Endothelial cell of umbilical vein (primary cell): ENCODE results near the gene OR5B17. TPM values are rescaled to one million over a fixed set of nuclear protein-coding genes. Genes with fewer than 3 reads are reported as not detected.

Experiments used
- polyA plus RNA-seq, 4 experiments: library from polyadenylated mRNA; depleted of rRNA in 3 of 4; stranded (reverse) in 3 of 4; unstranded in 1 of 4; fragments of >200 nt; gene quantifications; 2 replicates each; pipeline versions ENCODE4 v1.2.1 to v1.2.3, GENCODE V29; 2011 to 2012; ENCODE audit warnings: missing spikeins in 1 of 4
- total RNA-seq: library from RNA; stranded (reverse); gene quantifications from 2 replicates; pipeline ENCODE4 v1.2.3, GENCODE V29; 2021

The OR5B17 gene
- total and polyA plus RNA-seq, 2 donors (not counting 3 experiments of a cell fraction or from before 2014, with no cell fraction given) = not detected

Other genes starting within 250 kb of the OR5B17 start
- not detected in 2 replicates for gene OR9I1, start 233.5 kb downstream of the OR5B17 start, total RNA-seq
- not detected in 2 replicates for gene OR9I1, start 233.5 kb downstream of the OR5B17 start, polyA plus RNA-seq
- gene OR9Q2, start 170.0 kb downstream of the OR5B17 start, total RNA-seq = not detected in 2 replicates
- not detected in 2 replicates for gene OR9Q2, start 170.0 kb downstream of the OR5B17 start, polyA plus RNA-seq
- not detected in 2 replicates for gene OR1S2, start 154.9 kb downstream of the OR5B17 start, total RNA-seq
- not detected in 2 replicates for gene OR1S2, start 154.9 kb downstream of the OR5B17 start, polyA plus RNA-seq
- not detected in 2 replicates for gene OR1S1, start 146.3 kb downstream of the OR5B17 start, total RNA-seq
- not detected in 2 replicates for gene OR1S1, start 146.3 kb downstream of the OR5B17 start, polyA plus RNA-seq
- gene OR10Q1, start 130.2 kb downstream of the OR5B17 start, total RNA-seq = not detected in 2 replicates
- not detected in 2 replicates for gene OR10Q1, start 130.2 kb downstream of the OR5B17 start, polyA plus RNA-seq
- not detected in 2 replicates for gene OR10W1, start 90.8 kb downstream of the OR5B17 start, total RNA-seq
- not detected in 2 replicates for gene OR10W1, start 90.8 kb downstream of the OR5B17 start, polyA plus RNA-seq
- not detected in 2 replicates for gene OR5B3, start 47.8 kb upstream of the OR5B17 start, total RNA-seq
- not detected in 2 replicates for gene OR5B3, start 47.8 kb upstream of the OR5B17 start, polyA plus RNA-seq
- not detected in 2 replicates for gene OR5B2, start 69.1 kb upstream of the OR5B17 start, total RNA-seq
- gene OR5B2, start 69.1 kb upstream of the OR5B17 start, polyA plus RNA-seq = not detected in 2 replicates
- gene OR5B12, start 83.2 kb upstream of the OR5B17 start, total RNA-seq = not detected in 2 replicates
- gene OR5B12, start 83.2 kb upstream of the OR5B17 start, polyA plus RNA-seq = not detected in 2 replicates
- not detected in 2 replicates for gene OR5B21, start 149.0 kb upstream of the OR5B17 start, total RNA-seq
- gene OR5B21, start 149.0 kb upstream of the OR5B17 start, polyA plus RNA-seq = not detected in 2 replicates
- 3.9 and 6.2 TPM in 2 replicates for gene LPXN, start 216.8 kb upstream of the OR5B17 start, total RNA-seq
- gene LPXN, start 216.8 kb upstream of the OR5B17 start, polyA plus RNA-seq = 5.1 and 6.2 TPM in 2 replicates
- gene ZFP91, start 220.0 kb upstream of the OR5B17 start, total RNA-seq = 51.0 and 52.0 TPM in 2 replicates
- 13.3 and 20.2 TPM in 2 replicates for gene ZFP91, start 220.0 kb upstream of the OR5B17 start, polyA plus RNA-seq